ENCODE data around the gene OGFRL1.
A peak's percentile ranks its signal among the peaks of the same experiment; 100 is the strongest.

Gene OGFRL1

GRCh38 chr6:71287926-71288227 lies 734 bp upstream of the OGFRL1 start:
- DNase-seq, result no peak

- DNase-seq, result peak; percentile 50
Observed at GRCh38 chr6:71289039-71289801, 609 bp downstream of the OGFRL1 start.

GRCh38 chr6:71289802-71290175 lies 1.2 kb downstream of the OGFRL1 start:
- no peak for DNase-seq

GRCh38 chr6:71290611-71291010 lies 2.0 kb downstream of the OGFRL1 start:
- no peak for DNase-seq

GRCh38 chr6:71292001-71292400 lies 3.4 kb downstream of the OGFRL1 start:
- no peak for DNase-seq

- no peak for DNase-seq
Observed at GRCh38 chr6:71294121-71294523, 5.5 kb downstream of the OGFRL1 start.

- no peak for DNase-seq
Observed at GRCh38 chr6:71298459-71298858, 9.8 kb downstream of the OGFRL1 start.

- no peak for DNase-seq
Observed at GRCh38 chr6:71299541-71300470, 11.2 kb downstream of the OGFRL1 start.

- DNase-seq, result no peak
Observed at GRCh38 chr6:71300561-71301168, 12.1 kb downstream of the OGFRL1 start.

- DNase-seq, result no peak
Observed at GRCh38 chr6:71301546-71301945, 12.9 kb downstream of the OGFRL1 start.

GRCh38 chr6:71309656-71310055 lies 21.0 kb downstream of the OGFRL1 start:
- no peak for DNase-seq

GRCh38 chr6:71310261-71310660 lies 21.6 kb downstream of the OGFRL1 start:
- DNase-seq, result no peak

- no peak for DNase-seq
Observed at GRCh38 chr6:71312089-71312488, 23.5 kb downstream of the OGFRL1 start.

- no peak for DNase-seq
Observed at GRCh38 chr6:71317441-71317840, 28.8 kb downstream of the OGFRL1 start.

GRCh38 chr6:71320041-71320440 lies 31.4 kb downstream of the OGFRL1 start:
- no peak for DNase-seq

- DNase-seq, result no peak
Observed at GRCh38 chr6:71321314-71321713, 32.7 kb downstream of the OGFRL1 start.

GRCh38 chr6:71324194-71324785 lies 35.7 kb downstream of the OGFRL1 start:
- DNase-seq, result no peak

- no peak for DNase-seq
Observed at GRCh38 chr6:71326611-71327010, 38.0 kb downstream of the OGFRL1 start.

GRCh38 chr6:71330501-71330900 lies 41.9 kb downstream of the OGFRL1 start:
- DNase-seq, result no peak

- no peak for DNase-seq
Observed at GRCh38 chr6:71332012-71332411, 43.4 kb downstream of the OGFRL1 start.

GRCh38 chr6:71333050-71333449 lies 44.4 kb downstream of the OGFRL1 start:
- DNase-seq, result no peak

- DNase-seq, result no peak
Observed at GRCh38 chr6:71333697-71334096, 45.1 kb downstream of the OGFRL1 start.

- no peak for DNase-seq
Observed at GRCh38 chr6:71334768-71335167, 46.2 kb downstream of the OGFRL1 start.
